Immature natural killer cell (primary cell): ENCODE results near the gene KNOP1. TPM values are rescaled to one million over a fixed set of nuclear protein-coding genes. Genes with fewer than 3 reads are reported as not detected.

ENCODE experiments used
- DNase-seq, 3 donors: peaks; one replicate each; pipeline ENCODE4 v3.0.0; 2022; ENCODE audit warnings: mixed read lengths in 1 of 3
- H3K27ac Mint-ChIP-seq, 6 donors: one replicate each; pipeline ENCODE4 v1.8.0; 2020; ENCODE audit warnings: mixed read lengths in 6 of 6, mild to moderate bottlenecking in 5 of 6, inconsistent platforms in 4 of 6, moderate library complexity in 3 of 6
- H3K27me3 Mint-ChIP-seq, 3 donors: one replicate each; pipeline ENCODE4 v1.8.0; 2020 to 2021; ENCODE audit warnings: low read depth in 3 of 3, mild to moderate bottlenecking in 3 of 3, mixed read lengths in 3 of 3, moderate library complexity in 3 of 3, inconsistent platforms in 1 of 3
- H3K36me3 Mint-ChIP-seq, 3 donors: one replicate each; pipeline ENCODE4 v1.8.0; 2020; ENCODE audit warnings: mixed read lengths in 3 of 3, inconsistent platforms in 2 of 3, mild to moderate bottlenecking in 2 of 3
- H3K4me1 Mint-ChIP-seq, 2 donors: one replicate each; pipeline ENCODE4 v1.8.0; 2020; ENCODE audit warnings: inconsistent platforms in 2 of 2, mild to moderate bottlenecking in 2 of 2, mixed read lengths in 2 of 2, moderate library complexity in 1 of 2
- H3K4me3 Mint-ChIP-seq, 5 donors: one replicate each; pipeline ENCODE4 v1.8.0; 2020; ENCODE audit warnings: mild to moderate bottlenecking in 5 of 5, mixed read lengths in 5 of 5, inconsistent platforms in 3 of 5, moderate library complexity in 3 of 5
- H3K9me3 Mint-ChIP-seq, 6 donors: one replicate each; pipeline ENCODE4 v1.8.0; 2020; ENCODE audit warnings: mild to moderate bottlenecking in 6 of 6, mixed read lengths in 6 of 6, inconsistent platforms in 4 of 6, moderate library complexity in 3 of 6
- polyA plus RNA-seq, 3 donors: library from polyadenylated mRNA; unstranded; fragments of 300-500 nt; fragmentation: Illumina TruSeq; gene quantifications; one replicate each; pipeline ENCODE4 v1.2.3, GENCODE V29; 2021

KNOP1 gene, protein sequence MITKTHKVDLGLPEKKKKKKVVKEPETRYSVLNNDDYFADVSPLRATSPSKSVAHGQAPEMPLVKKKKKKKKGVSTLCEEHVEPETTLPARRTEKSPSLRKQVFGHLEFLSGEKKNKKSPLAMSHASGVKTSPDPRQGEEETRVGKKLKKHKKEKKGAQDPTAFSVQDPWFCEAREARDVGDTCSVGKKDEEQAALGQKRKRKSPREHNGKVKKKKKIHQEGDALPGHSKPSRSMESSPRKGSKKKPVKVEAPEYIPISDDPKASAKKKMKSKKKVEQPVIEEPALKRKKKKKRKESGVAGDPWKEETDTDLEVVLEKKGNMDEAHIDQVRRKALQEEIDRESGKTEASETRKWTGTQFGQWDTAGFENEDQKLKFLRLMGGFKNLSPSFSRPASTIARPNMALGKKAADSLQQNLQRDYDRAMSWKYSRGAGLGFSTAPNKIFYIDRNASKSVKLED
- 1 to 10 TPM; 2.8 to 9.3 (median 3.6) TPM for polyA plus RNA-seq

DNA sequence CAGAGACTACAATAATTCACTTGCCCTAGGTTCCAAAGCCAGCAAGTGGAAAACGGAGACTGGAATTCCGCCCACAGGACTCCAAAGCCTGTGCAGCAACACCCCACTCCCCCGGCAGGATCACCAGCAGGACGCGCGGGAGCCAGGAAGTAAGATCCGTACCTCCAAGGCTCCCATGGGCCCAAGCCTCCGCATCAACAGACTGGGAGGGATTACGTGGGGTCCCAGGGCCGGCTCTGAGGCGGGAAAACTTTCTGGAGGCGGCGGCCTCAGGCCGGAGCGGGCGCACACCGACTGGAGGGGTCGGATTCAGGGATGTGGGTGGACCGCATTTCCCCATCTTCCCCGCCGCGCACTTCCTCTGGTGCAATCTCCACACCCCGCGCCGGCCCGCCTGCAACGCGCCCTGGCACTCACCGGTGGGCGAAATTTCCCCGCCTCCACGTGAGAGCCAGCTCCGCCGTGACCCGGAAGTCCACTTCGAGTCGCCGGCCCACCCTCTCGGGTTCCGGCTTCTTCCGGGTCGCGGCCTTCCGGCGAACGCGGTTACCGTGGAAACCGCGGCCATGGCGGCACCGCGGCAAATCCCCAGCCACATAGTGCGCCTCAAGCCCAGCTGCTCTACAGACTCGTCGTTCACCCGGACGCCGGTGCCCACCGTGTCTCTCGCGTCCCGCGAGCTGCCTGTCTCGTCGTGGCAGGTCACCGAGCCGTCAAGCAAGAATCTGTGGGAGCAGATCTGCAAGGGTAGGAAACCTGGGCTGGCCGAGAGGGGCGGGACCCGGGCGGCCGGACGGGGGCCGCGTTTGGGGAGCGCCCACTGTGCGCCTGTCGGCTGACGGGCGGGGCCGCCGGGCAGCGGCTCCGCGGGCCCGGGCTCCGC, at the start of gene KNOP1, which contains the start of gene IQCK:
TSS of gene KNOP1 (minus strand) at position 487 of the 883 bp plus-strand sequence. CDS start 3,192 bp downstream, outside the sequence.
TSS of gene IQCK (plus strand) at position 531 of the 883 bp plus-strand sequence. CDS start at position 567, 36 bp downstream.
- peaks cover 0 to 11% (median 3%) of the 10 kb centered on the region in 3 donors for H3K27me3 Mint-ChIP-seq
- peak within 1 kb of the TSS; percentile 69 to 90 (median 80) for H3K27ac Mint-ChIP-seq
- peak within 1 kb of the TSS; percentile 90 to 95 (median 92) for H3K4me3 Mint-ChIP-seq
- H3K36me3 Mint-ChIP-seq = peaks cover 10 to 12% (median 11%) of the 10 kb centered on the region in 3 donors
- no peaks in the 10 kb centered on the region for H3K9me3 Mint-ChIP-seq
- peak; percentile 89 to 90 (median 90) for DNase-seq
- H3K4me1 Mint-ChIP-seq = peaks cover 23 to 30% of the 10 kb centered on the region in 2 donors

DNA sequence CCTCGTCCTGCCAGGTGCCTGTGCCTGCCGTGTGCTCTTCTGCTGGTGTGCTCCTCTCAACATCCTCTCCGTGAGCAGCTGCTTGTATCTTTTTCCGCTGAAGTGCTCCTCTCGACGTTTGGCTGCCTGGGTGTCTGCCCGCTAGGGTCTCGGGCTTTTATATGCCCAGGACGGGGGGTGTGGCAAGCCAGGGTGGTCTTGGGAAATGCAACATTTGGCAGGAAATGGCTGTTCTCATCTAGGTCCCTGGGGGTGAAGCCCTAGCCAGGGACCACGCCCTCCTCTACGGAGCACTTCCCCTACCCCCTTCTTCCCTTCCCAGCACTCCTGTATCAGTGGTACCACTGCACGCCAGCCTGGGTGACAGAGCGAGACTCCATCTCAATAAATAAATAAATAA, 49.5 kb upstream of the KNOP1 start:
- H3K4me3 Mint-ChIP-seq = no peak overlapping the region
- peaks cover 0 to 5% (median 0%) of the 10 kb centered on the region in 6 donors for H3K9me3 Mint-ChIP-seq
- peaks cover 6 to 11% (median 10%) of the 10 kb centered on the region in 3 donors for H3K27me3 Mint-ChIP-seq

DNA sequence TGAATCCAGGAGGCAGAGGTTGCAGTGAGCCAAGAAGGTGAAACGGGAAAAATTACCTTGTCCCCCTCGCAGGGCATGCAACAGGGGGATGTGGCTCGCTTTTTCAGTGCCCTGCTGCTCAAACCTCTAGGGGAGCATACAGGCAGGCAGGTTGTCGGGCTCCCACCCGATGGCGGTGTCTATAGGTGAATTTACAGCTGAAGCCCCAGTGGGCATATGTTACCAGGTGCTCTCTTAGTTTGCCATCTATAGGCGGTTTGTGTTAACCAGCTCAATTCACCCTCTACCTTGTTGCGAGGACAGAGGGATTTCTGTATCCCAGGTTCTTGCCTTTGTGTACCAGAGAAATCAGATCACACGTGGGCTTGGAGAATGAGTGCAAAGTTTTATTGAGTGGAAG, 49.0 kb upstream of the KNOP1 start:
- no peak overlapping the region for H3K27ac Mint-ChIP-seq
- H3K4me3 Mint-ChIP-seq = no peak overlapping the region
- no peaks in the 10 kb centered on the region for H3K36me3 Mint-ChIP-seq
- DNase-seq = no peak
- H3K27me3 Mint-ChIP-seq = peaks cover 6 to 11% (median 8%) of the 10 kb centered on the region in 3 donors
- peaks cover 0 to 5% (median 0%) of the 10 kb centered on the region in 6 donors for H3K9me3 Mint-ChIP-seq
- no peaks in the 10 kb centered on the region for H3K4me1 Mint-ChIP-seq

More for the DNA sequence above, 49.5 kb upstream of the KNOP1 start:
- Mint-ChIP-seq H3K4me1 (no peaks in the 10 kb centered on the region), H3K27ac (no peak overlapping the region), H3K36me3 (no peaks in the 10 kb centered on the region)
- no peak for DNase-seq

DNA sequence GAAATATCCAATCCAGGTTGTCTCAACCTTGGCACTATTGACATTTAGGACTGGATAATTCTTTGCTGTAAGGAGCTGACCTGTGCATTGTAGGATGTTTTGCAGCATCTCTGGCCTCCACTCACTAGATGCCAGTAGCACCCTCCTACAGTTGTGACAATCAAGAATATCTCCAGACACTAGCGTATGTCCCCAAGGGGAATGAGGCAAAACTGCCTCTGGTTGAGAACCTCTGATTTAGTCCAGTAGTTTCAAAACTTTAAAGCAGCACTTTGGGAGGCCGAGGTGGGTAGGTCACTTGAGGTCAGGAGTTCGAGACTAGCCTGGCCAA, 48.5 kb upstream of the KNOP1 start:
- H3K9me3 Mint-ChIP-seq = peaks cover 0 to 5% (median 0%) of the 10 kb centered on the region in 6 donors
- no peaks in the 10 kb centered on the region for H3K4me1 Mint-ChIP-seq
- DNase-seq = no peak
- H3K4me3 Mint-ChIP-seq = no peak overlapping the region
- peaks cover 4 to 11% (median 6%) of the 10 kb centered on the region in 3 donors for H3K27me3 Mint-ChIP-seq
- H3K27ac Mint-ChIP-seq = no peak overlapping the region
- no peaks in the 10 kb centered on the region for H3K36me3 Mint-ChIP-seq

DNA sequence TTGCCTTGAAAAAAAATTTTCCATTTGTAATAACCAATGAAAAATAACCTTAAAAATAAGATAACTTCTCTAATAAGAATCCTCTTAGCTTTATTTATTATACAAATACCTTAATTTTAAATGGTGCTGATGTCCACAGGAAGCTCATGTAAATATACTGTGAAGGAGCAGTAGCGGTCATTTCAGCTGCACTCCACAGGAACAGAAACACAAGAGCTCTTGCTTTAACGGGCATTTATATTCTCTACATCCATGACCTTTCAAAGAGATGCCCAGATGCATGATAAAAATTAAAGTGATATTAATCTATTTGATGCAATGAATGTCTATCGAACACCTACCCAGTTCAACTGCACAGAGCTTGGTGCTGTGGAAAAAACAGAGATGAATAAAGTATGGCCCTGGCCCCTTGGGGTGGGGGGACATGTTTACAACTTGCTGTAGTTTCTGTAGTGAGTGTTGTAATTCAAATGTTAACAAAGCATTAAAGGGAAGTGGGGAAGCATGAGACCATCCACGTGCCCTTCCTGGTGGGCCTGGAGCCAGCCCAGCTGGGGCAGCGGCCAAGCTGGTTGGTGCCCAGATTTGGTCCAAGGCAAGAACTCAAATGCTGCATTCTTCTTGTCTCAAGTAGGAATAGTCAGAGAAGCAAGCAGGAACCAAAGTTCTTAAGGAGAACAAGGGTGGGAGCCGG, 48.0 kb upstream of the KNOP1 start:
- DNase-seq = no peak
- Mint-ChIP-seq H3K9me3 (peaks cover 0 to 5% (median 0%) of the 10 kb centered on the region in 6 donors), H3K27me3 (peaks cover under 1 to 11% (median 6%) of the 10 kb centered on the region in 3 donors), H3K36me3 (no peaks in the 10 kb centered on the region), H3K4me3 (no peak overlapping the region), H3K27ac (no peak overlapping the region), H3K4me1 (no peaks in the 10 kb centered on the region)

DNA sequence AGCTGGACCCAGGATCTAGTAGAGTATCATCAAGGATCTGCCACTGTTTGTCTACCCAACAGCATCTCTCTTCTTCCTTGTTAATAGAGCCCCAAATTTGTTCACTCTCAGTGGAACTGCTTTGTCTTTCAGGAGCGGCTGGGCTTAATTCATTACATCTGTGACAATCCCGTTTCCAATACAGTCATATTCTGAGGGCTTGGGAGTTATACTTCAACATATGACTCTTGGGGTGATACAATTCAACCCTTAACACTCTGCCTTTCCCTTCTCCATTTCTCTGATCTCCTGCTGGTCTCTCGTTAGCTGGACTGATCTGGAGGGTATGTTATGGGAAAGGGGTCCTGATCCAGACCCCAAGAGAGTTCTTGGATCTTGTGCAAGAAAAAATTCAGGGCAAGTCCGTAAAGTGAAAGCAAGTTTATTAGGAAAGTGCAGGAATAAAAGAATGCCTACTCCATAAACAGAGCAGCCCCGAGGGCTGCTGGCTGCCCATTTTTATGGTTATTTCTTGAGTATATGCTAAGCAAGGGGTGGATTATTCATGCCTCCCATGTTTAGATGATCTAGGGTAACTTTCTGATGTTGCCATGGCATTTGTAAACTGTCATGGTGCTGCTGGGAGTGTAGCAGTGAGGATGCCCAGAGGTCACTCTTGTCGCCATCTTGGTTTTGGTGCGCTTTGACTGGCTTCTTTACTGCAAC, 42.5 kb upstream of the KNOP1 start:
- Mint-ChIP-seq H3K4me3 (no peak overlapping the region), H3K27ac (no peak overlapping the region), H3K27me3 (peaks cover 0 to 4% (median 2%) of the 10 kb centered on the region in 3 donors), H3K9me3 (no peaks in the 10 kb centered on the region), H3K36me3 (no peaks in the 10 kb centered on the region), H3K4me1 (no peaks in the 10 kb centered on the region)
- DNase-seq = no peak

DNA sequence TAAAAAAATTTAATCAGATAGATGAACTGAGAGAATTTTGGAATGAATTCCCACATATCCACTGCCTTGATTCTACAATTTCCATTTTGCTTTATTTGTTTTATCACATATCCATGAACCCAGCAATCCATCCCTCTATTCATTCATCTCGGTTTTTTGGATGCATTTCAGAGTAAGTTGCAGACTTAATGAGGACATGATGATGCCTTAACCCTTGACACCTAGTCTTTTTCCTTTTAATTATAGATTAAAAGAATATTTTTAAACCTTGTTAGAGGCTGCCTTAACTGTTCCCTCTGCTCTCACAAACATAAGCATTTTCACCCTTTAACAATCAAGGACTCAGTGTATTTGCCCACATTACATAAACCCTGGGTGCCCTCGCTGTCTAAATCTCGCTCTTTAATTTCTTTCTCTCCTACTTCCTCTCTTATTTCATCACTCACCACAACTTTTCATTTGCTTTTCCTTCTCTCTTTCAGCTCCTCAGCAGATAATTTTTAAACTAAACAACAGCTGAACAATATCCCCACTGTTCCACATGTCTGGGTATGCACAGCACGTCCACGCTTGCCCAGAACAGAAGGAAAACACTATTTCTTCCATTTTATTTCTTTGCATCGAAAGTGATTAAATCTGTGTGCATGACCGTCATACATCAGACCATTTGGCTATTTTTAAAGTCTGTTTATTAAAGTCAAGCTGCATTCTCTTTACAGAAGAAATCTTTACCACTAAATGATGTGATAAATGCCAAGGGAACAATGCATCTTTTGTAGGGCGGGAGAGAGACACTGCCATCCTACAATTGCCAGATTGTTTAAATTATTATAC, 40.0 kb upstream of the KNOP1 start:
- no peak overlapping the region for H3K27ac Mint-ChIP-seq
- no peaks in the 10 kb centered on the region for H3K4me1 Mint-ChIP-seq

DNA sequence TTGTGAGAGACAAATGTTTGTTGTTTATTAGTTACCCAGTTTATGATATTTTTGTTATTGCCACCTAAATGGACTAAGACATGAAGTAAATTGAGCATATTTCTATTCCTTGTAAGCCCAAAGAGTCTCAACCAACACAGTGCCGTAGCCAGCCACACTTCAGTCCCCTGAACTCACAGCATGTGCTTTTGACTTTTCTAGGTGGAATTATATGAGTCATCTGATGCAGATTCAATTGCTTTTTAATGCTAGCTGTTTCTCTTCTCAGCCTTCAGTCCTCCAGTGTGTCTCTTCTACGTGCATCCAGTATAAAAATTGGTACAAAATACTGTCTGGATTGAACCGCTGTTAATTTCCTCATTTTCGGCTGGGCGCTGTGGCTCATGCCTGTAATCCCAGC, 39.0 kb upstream of the KNOP1 start:
- Mint-ChIP-seq H3K27me3 (peaks cover 0 to 6% (median 2%) of the 10 kb centered on the region in 3 donors), H3K4me3 (no peak overlapping the region), H3K27ac (no peak overlapping the region), H3K4me1 (no peaks in the 10 kb centered on the region), H3K36me3 (no peaks in the 10 kb centered on the region), H3K9me3 (no peaks in the 10 kb centered on the region)
- no peak for DNase-seq

More for the DNA sequence above, 40.0 kb upstream of the KNOP1 start:
- Mint-ChIP-seq H3K9me3 (no peaks in the 10 kb centered on the region), H3K27me3 (peaks cover 0 to 6% (median 2%) of the 10 kb centered on the region in 3 donors), H3K36me3 (no peaks in the 10 kb centered on the region), H3K4me3 (no peak overlapping the region)
- no peak for DNase-seq

DNA sequence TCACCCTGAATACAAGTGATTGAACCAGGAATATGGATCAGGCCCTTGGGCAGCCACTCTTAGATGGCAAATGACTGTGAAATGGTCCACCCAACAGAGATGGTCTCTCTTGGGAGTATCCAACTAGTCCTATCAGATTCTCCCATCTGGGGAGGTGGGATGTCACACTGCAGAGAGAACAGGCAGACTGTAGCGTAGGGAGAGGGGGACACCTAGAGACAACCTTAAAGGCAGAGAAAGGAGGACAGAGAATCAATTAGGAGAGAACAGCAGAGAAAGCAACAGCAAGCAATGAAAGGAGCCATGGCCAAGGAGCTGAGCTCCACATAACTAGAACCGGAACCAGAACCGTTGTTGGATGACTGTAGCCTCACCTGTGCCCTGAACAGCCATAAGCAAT, 37.2 kb upstream of the KNOP1 start:
- Mint-ChIP-seq H3K4me3 (no peak overlapping the region), H3K27me3 (peaks cover 0 to 11% (median 2%) of the 10 kb centered on the region in 3 donors), H3K9me3 (no peaks in the 10 kb centered on the region), H3K36me3 (no peaks in the 10 kb centered on the region), H3K27ac (no peak overlapping the region), H3K4me1 (no peaks in the 10 kb centered on the region)
- no peak for DNase-seq

DNA sequence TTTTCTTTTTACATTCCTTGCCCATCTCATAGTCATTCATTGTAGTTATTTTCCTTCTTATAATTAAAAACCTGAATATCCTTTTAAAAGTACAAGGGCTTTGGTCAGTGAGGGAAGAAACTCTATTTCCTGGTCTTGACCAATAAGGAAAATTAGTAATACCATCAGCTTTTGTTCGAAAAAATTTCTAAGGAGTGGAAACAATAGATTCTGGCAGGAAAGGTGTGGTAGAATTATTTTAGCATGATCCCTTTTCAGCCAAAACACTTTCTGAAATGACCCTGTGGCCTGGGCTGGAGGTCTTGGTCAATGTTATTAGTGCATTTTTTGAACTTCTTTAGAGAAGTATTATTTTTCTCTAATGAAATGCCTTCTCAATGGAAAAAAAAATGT, 36.6 kb upstream of the KNOP1 start:
- H3K4me1 Mint-ChIP-seq = no peaks in the 10 kb centered on the region
- peaks cover 0 to 11% (median 2%) of the 10 kb centered on the region in 3 donors for H3K27me3 Mint-ChIP-seq
- no peaks in the 10 kb centered on the region for H3K36me3 Mint-ChIP-seq
- no peaks in the 10 kb centered on the region for H3K9me3 Mint-ChIP-seq
- H3K4me3 Mint-ChIP-seq = no peak overlapping the region
- no peak for DNase-seq
- no peak overlapping the region for H3K27ac Mint-ChIP-seq

DNA sequence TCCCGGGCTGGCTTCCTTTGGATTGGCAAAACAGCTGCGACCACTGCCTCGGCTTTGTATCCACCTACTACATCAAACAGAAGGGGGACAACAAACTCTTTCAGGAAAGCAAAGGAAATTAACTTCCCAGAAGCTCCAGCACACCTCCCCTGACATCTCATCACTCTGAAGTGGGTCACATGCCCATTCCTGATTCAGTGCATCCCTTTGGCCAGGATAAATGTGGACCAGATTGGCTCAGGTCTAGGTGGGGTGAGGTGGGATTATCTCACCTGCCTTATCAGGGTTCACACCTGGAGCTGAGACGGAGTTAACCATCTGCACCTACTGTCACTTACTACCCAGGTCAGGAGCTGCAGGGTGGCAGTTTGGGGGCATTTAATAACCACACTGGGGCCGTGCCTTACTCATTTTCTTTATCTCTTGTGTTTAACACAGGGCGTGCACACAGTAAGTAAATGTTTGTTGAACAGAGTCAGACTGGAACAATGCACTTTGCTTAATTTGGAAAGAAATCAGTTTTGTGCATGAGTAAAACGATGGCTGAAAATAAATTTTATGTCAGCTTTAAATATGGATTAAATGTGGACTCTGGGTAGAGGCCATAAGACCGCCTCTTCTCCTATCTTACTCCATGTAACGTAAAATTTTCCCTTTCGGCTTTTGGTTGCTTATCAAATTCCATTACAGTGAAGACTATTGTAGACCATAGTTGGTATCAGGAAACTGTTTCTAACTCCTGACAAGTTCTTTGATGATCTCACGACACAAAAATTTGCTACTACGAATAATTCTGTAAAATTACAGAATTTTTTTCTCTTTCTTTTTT, 36.0 kb upstream of the KNOP1 start:
- H3K4me1 Mint-ChIP-seq = no peaks in the 10 kb centered on the region
- no peaks in the 10 kb centered on the region for H3K9me3 Mint-ChIP-seq
- H3K27me3 Mint-ChIP-seq = peaks cover 0 to 11% (median 2%) of the 10 kb centered on the region in 3 donors
- DNase-seq = no peak
- no peak overlapping the region for H3K4me3 Mint-ChIP-seq
- no peaks in the 10 kb centered on the region for H3K36me3 Mint-ChIP-seq
- no peak overlapping the region for H3K27ac Mint-ChIP-seq
